ENCODE data around the gene LRCH4. TPM values are rescaled to one million over a fixed set of nuclear protein-coding genes. Genes with fewer than 3 reads are reported as not detected.

Gene LRCH4
- total and polyA plus RNA-seq, 9 of the 15 experiments (the other 6 are each of a cell fraction or from before 2014, with no cell fraction given), result 0.06 to 63.3 (median 15.0) TPM

GRCh38 chr7:100539436-100540006 is 46.4 kb downstream of the LRCH4 start (continued):
- TF ChIP-seq HMGXB4 (CRISPR knock-in tag; IDR thresholded peaks at IDR 0.05) (0 out of 2 replicates have a peak, but pooled peaks have one; percentile 1), SMARCA5 (IDR thresholded peaks at IDR 0.05) (0 out of 2 replicates have a peak, but pooled peaks have one; percentile 19), CGGBP1 (CRISPR knock-in tag; IDR thresholded peaks at IDR 0.05) (no peak), COPS2 (conservative IDR thresholded peaks at IDR 0.05) (no peak), AFF4 (CRISPR knock-in tag; IDR thresholded peaks at IDR 0.05) (peak; percentile 43; the same call in 1 of the 2 replicates), POLR2G (IDR thresholded peaks at IDR 0.05; ENCODE audit: low read depth, low read length) (peak; percentile 36), ZNF395 (CRISPR knock-in tag; IDR thresholded peaks at IDR 0.05) (peak; percentile 54; the same call in 1 of the 2 replicates), PCBP1 (IDR thresholded peaks at IDR 0.05; ENCODE audit: low read depth, low read length, poor library complexity, severe bottlenecking) (peak; percentile 5), RBBP5 (IDR thresholded peaks at IDR 0.05; ENCODE audit: borderline replicate concordance, insufficient read depth, low read length, poor library complexity, severe bottlenecking) (peak; percentile 86), HLTF (IDR thresholded peaks at IDR 0.05) (0 out of 2 replicates have a peak, but pooled peaks have one; percentile 2), PHF8 (IDR thresholded peaks at IDR 0.05; ENCODE audit: borderline replicate concordance, low read length) (peak; percentile 7; the same call in 1 of the 2 replicates), HNRNPK (IDR thresholded peaks at IDR 0.05; ENCODE audit: low read depth, low read length, poor library complexity, severe bottlenecking) (no peak), RBFOX2 (IDR thresholded peaks at IDR 0.05; ENCODE audit: low read depth, low read length) (peak; percentile 59)

All from K562 (cell line).